CD14-positive monocyte (primary cell): ENCODE measurements around the gene LDLRAD2. TPM values are rescaled to one million over a fixed set of nuclear protein-coding genes. Genes with fewer than 3 reads are reported as not detected.

ENCODE experiments used
- DNase-seq, 3 donors: peaks; one replicate each; pipeline ENCODE4 v3.0.0-alpha.2; 2011 to 2022
- H2AFZ ChIP-seq: 2 replicates; pipeline ENCODE4 v1.6.0; 2012; ENCODE audit warnings: mild to moderate bottlenecking, low read depth, low read length, inconsistent platforms; ENCODE audit not compliant: insufficient read depth, poor library complexity, severe bottlenecking
- H3K27ac ChIP-seq, 2 donors: 1 replicate in 1 of 2; 2 replicates in 1 of 2; pipeline ENCODE4 v1.5.1; 2012 to 2013; ENCODE audit warnings: low read length in 2 of 2, control low read depth in 1 of 2, inconsistent platforms in 1 of 2, low read depth in 1 of 2, mild to moderate bottlenecking in 1 of 2
- H3K27me3 ChIP-seq, 2 donors: one replicate each; pipeline versions ENCODE4 v1.6.0 to v1.6.1; 2011 to 2013; ENCODE audit warnings: low read length in 2 of 2; ENCODE audit not compliant: control insufficient read depth in 2 of 2, insufficient read depth in 2 of 2
- H3K36me3 ChIP-seq, 2 donors: replicated peaks in 1 of 2; 1 replicate in 1 of 2; 2 replicates in 1 of 2; pipeline versions ENCODE4 v1.5.1 to v1.6.1; 2012 to 2013; ENCODE audit warnings: low read length in 2 of 2, control low read depth in 1 of 2, inconsistent platforms in 1 of 2, mild to moderate bottlenecking in 1 of 2; ENCODE audit not compliant: insufficient read depth in 2 of 2, control insufficient read depth in 1 of 2
- H3K4me1 ChIP-seq, 2 donors: 1 replicate in 1 of 2; 2 replicates in 1 of 2; pipeline versions ENCODE4 v1.5.1 to v1.6.1; 2012 to 2013; ENCODE audit warnings: low read length in 2 of 2, control low read depth in 1 of 2, inconsistent platforms in 1 of 2, mild to moderate bottlenecking in 1 of 2, moderate library complexity in 1 of 2; ENCODE audit not compliant: insufficient read depth in 2 of 2, control insufficient read depth in 1 of 2
- H3K4me2 ChIP-seq: replicated peaks from 2 replicates; pipeline ENCODE3; 2012; ENCODE audit warnings: low read length, moderate library complexity, mild to moderate bottlenecking; ENCODE audit not compliant: poor library complexity, severe bottlenecking; ENCODE audit errors: extremely low read depth
- H3K4me3 ChIP-seq, 3 experiments: fragments of 200-600 bp in 1 of 3; sonication (generic) in 1 of 3; replicated peaks in 1 of 3; 1 replicate in 2 of 3; 2 replicates in 1 of 3; pipeline ENCODE4 v1.5.1; 2011 to 2013; ENCODE audit warnings: low read length in 3 of 3, mild to moderate bottlenecking in 3 of 3, control low read depth in 2 of 3, low read depth in 2 of 3, inconsistent platforms in 1 of 3, moderate library complexity in 1 of 3
- H3K79me2 ChIP-seq: 2 replicates; pipeline ENCODE4 v1.6.0; 2012; ENCODE audit warnings: mild to moderate bottlenecking, control low read depth, inconsistent platforms, low read length, moderate library complexity; ENCODE audit not compliant: insufficient read depth
- H3K9ac ChIP-seq: 2 replicates; pipeline ENCODE4 v1.6.0; 2017; ENCODE audit warnings: low read length, mild to moderate bottlenecking; ENCODE audit not compliant: insufficient read depth, poor library complexity, severe bottlenecking
- H3K9me3 ChIP-seq, 2 donors: replicated peaks in 1 of 2; 1 replicate in 1 of 2; 2 replicates in 1 of 2; pipeline versions ENCODE4 v1.5.1 to v1.6.1; 2012 to 2013; ENCODE audit warnings: low read length in 2 of 2, control low read depth in 1 of 2; ENCODE audit not compliant: control insufficient read depth in 1 of 2, insufficient read depth in 1 of 2
- H4K20me1 ChIP-seq: 2 replicates; pipeline ENCODE4 v1.6.0; 2012; ENCODE audit warnings: mild to moderate bottlenecking, low read length, control low read depth, moderate library complexity; ENCODE audit not compliant: insufficient read depth
- H3K27ac Mint-ChIP-seq, 7 donors: one replicate each; pipeline ENCODE4 v1.8.0; 2020; ENCODE audit warnings: mild to moderate bottlenecking in 7 of 7, mixed read lengths in 7 of 7, moderate library complexity in 6 of 7, inconsistent platforms in 2 of 7
- H3K27me3 Mint-ChIP-seq, 3 donors: one replicate each; pipeline ENCODE4 v1.8.0; 2021 to 2022; ENCODE audit warnings: low read depth in 3 of 3, mild to moderate bottlenecking in 3 of 3, mixed read lengths in 3 of 3, moderate library complexity in 3 of 3, inconsistent platforms in 1 of 3
- H3K36me3 Mint-ChIP-seq, 2 donors: one replicate each; pipeline ENCODE4 v1.8.0; 2020; ENCODE audit warnings: mixed read lengths in 2 of 2, inconsistent platforms in 1 of 2, mild to moderate bottlenecking in 1 of 2
- H3K4me1 Mint-ChIP-seq: one replicate; pipeline ENCODE4 v1.8.0; 2020; ENCODE audit warnings: mild to moderate bottlenecking, mixed read lengths
- H3K4me3 Mint-ChIP-seq, 2 donors: one replicate each; pipeline ENCODE4 v1.8.0; 2020; ENCODE audit warnings: mild to moderate bottlenecking in 2 of 2, mixed read lengths in 2 of 2, moderate library complexity in 1 of 2
- H3K9me3 Mint-ChIP-seq, 7 donors: one replicate each; pipeline ENCODE4 v1.8.0; 2020 to 2022; ENCODE audit warnings: mixed read lengths in 7 of 7, mild to moderate bottlenecking in 6 of 7, moderate library complexity in 6 of 7, inconsistent platforms in 2 of 7
- WGBS: methylation state at CpG from one replicate; pipeline ENCODE4 v1.1.5; 2013; ENCODE audit warnings: missing lambda C conversion rate; ENCODE audit not compliant: insufficient coverage; 5-methylcytosine and 5-hydroxymethylcytosine counted together
- intact Hi-C, 2 donors: fragments of 100-400 bp; cut with micrococcal nuclease; formaldehyde crosslinking; loops; one replicate each; pipeline versions ENCODE4 v1.15.0 to v1.15.1; 2023
- polyA plus RNA-seq, 3 donors: library from polyadenylated mRNA; depleted of rRNA in 1 of 3; unstranded in 2 of 3; stranded (reverse) in 1 of 3; fragments of 300-500 nt in 2 of 3; fragments of >200 nt in 1 of 3; fragmentation: Illumina TruSeq in 2 of 3; gene quantifications; 1 replicate in 2 of 3; 2 replicates in 1 of 3; pipeline ENCODE4 v1.2.3, GENCODE V29; 2012 to 2021
- TF ChIP-seq, protein P1 (sequence below): fragments of 200-600 bp; IDR thresholded peaks from one replicate; pipeline ENCODE4 v1.8.0; 2022; ENCODE audit warnings: antibody characterized with exemption, mild to moderate bottlenecking

The LDLRAD2 gene
- polyA plus RNA-seq, 3 donors = 0.63 TPM; not detected in 2

DNA sequence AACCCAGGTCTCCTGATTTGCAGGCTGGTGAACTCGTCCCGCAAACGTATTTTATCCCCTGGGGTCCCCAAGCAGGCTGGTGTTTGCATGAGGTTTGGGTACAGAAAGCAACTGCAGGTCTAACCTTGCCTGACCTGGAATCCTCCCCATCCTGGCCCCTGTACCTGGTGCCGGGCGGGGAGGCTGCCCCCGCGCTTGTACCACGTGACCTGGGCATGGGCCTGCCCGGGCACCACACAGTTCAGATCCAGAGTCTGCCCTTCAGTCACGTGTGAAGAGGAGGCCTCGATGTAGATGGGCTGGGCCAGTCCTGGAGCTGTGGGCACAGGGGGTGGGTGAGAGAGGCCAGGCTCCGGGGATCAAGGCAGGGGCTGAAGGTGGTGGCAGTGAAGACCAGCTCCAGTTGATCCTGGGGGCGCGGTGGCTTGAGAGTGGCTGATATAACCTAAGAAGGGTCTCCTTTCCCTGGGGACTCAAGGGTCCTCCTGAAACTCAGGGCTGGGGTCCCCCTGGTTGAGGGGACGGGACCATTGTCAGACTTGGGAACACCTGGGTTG lies 30.6 kb downstream of the LDLRAD2 start:
- H3K4me1 ChIP-seq = no peaks in the 10 kb centered on the region
- no peak for DNase-seq
- H3K9me3 ChIP-seq = no peaks in the 10 kb centered on the region
- no peaks in the 10 kb centered on the region for H3K79me2 ChIP-seq
- Mint-ChIP-seq H3K4me3 (no peak overlapping the region), H3K36me3 (no peaks in the 10 kb centered on the region), H3K9me3 (no peaks in the 10 kb centered on the region), H3K27me3 (peaks cover 0 to 2% (median 2%) of the 10 kb centered on the region in 3 donors), H3K27ac (no peak overlapping the region), H3K4me1 (no peaks in the 10 kb centered on the region)
- H3K36me3 ChIP-seq = no peaks in the 10 kb centered on the region
- no peak overlapping the region for H3K4me2 ChIP-seq
- WGBS = 95% methylated on average over 14 of the region's 15 CpGs
- no peaks in the 10 kb centered on the region for H4K20me1 ChIP-seq
- H2AFZ ChIP-seq = no peak overlapping the region
- no peaks in the 10 kb centered on the region for H3K27me3 ChIP-seq
- intact Hi-C loops = no loop called here
- no peak overlapping the region for H3K9ac ChIP-seq
- no peak overlapping the region for H3K27ac ChIP-seq
- TF ChIP-seq, protein P1, sequence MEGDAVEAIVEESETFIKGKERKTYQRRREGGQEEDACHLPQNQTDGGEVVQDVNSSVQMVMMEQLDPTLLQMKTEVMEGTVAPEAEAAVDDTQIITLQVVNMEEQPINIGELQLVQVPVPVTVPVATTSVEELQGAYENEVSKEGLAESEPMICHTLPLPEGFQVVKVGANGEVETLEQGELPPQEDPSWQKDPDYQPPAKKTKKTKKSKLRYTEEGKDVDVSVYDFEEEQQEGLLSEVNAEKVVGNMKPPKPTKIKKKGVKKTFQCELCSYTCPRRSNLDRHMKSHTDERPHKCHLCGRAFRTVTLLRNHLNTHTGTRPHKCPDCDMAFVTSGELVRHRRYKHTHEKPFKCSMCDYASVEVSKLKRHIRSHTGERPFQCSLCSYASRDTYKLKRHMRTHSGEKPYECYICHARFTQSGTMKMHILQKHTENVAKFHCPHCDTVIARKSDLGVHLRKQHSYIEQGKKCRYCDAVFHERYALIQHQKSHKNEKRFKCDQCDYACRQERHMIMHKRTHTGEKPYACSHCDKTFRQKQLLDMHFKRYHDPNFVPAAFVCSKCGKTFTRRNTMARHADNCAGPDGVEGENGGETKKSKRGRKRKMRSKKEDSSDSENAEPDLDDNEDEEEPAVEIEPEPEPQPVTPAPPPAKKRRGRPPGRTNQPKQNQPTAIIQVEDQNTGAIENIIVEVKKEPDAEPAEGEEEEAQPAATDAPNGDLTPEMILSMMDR = no peak
- H3K4me3 ChIP-seq = no peak overlapping the region

DNA sequence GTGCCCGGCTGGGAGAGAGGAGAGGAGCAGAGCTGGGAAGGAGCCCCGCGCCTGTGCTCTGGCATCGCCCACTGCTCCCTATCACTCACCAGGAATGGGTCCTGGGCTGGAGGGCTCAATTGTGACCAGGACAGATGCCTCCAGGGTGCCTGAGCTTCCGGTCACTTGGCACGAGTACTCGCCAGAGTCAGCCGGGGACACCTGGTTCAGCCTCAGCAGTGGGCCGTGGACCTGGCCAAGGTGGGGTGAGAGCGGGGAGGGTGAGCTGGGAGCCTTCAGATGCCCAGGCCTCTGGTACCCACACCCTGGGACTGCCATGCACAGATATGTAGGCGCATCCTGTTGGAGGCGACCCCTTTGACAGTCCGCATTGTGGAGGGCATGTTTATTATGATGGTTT lies 31.1 kb downstream of the LDLRAD2 start:
- Histone ChIP-seq H3K27ac (no peak overlapping the region), H3K79me2 (no peaks in the 10 kb centered on the region), H4K20me1 (no peaks in the 10 kb centered on the region), H3K9ac (no peak overlapping the region), H3K4me2 (no peak overlapping the region), H3K36me3 (no peaks in the 10 kb centered on the region), H3K9me3 (no peaks in the 10 kb centered on the region), H2AFZ (no peak overlapping the region), H3K4me1 (no peaks in the 10 kb centered on the region), H3K4me3 (no peak overlapping the region), H3K27me3 (no peaks in the 10 kb centered on the region)
- WGBS = 97% methylated on average over 10 of the region's 13 CpGs
- Mint-ChIP-seq H3K9me3 (no peaks in the 10 kb centered on the region), H3K36me3 (no peaks in the 10 kb centered on the region), H3K4me1 (no peaks in the 10 kb centered on the region), H3K27me3 (peaks cover 0 to 2% (median 2%) of the 10 kb centered on the region in 3 donors), H3K27ac (no peak overlapping the region), H3K4me3 (no peak overlapping the region)
- intact Hi-C loops = no loop called here
- DNase-seq = no peak
- TF ChIP-seq, protein P1 = no peak
